Thyroid gland (tissue), 4 donors: Measurements from ENCODE around the gene PGRMC2.

Source experiments
- CTCF ChIP-seq, 6 experiments: fragments of 200-600 bp in 3 of 6; fragments of 450-650 bp in 3 of 6; sonication (generic) in 3 of 6; IDR thresholded peaks; one replicate each; pipeline ENCODE4 v1.5.1; 2016 to 2019; ENCODE audit warnings: antibody characterized with exemption in 6 of 6, mild to moderate bottlenecking in 2 of 6, inconsistent platforms in 1 of 6, moderate library complexity in 1 of 6
- POLR2A ChIP-seq, 2 donors: fragments of 450-650 bp; IDR thresholded peaks; one replicate each; pipeline ENCODE4 v1.6.1; 2017; ENCODE audit warnings: antibody characterized with exemption in 2 of 2, mild to moderate bottlenecking in 2 of 2, moderate library complexity in 1 of 2

- no peak for TF ChIP-seq POLR2A (IDR thresholded peaks at IDR 0.05)
- TF ChIP-seq CTCF (IDR thresholded peaks at IDR 0.05) = no peak
These were observed 22.0 kb upstream of the PGRMC2 start for GRCh38 chr4:128309585-128309984.
